LNCAP (cell line): ENCODE data around the gene KCNK6.

Experiments
- TF ChIP-seq, protein P1 (sequence below): fragments of 450-650 bp; IDR thresholded peaks from 2 replicates; pipeline ENCODE4 v1.5.1; 2017; ENCODE audit warnings: mild to moderate bottlenecking

Gene KCNK6

DNA sequence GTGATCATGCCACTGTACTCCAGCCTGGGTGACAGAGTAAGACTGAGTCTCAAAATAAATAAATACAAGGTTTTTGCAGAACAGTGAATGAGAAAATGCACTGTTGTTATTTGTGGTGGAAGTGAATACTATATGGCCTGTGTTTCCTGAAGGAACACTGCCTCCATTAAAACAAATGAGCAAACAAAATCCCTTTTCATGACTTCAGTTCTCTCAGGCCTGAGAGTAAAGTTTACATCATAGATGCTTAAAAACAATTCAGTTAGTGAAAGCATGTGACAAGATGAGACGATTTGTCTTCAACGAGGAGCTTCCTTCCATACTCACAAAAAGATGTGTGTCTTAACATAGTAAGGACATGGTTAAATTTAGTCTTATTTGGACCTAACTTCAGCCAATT, 40.9 kb upstream of the KCNK6 start:
- TF ChIP-seq, protein P1, sequence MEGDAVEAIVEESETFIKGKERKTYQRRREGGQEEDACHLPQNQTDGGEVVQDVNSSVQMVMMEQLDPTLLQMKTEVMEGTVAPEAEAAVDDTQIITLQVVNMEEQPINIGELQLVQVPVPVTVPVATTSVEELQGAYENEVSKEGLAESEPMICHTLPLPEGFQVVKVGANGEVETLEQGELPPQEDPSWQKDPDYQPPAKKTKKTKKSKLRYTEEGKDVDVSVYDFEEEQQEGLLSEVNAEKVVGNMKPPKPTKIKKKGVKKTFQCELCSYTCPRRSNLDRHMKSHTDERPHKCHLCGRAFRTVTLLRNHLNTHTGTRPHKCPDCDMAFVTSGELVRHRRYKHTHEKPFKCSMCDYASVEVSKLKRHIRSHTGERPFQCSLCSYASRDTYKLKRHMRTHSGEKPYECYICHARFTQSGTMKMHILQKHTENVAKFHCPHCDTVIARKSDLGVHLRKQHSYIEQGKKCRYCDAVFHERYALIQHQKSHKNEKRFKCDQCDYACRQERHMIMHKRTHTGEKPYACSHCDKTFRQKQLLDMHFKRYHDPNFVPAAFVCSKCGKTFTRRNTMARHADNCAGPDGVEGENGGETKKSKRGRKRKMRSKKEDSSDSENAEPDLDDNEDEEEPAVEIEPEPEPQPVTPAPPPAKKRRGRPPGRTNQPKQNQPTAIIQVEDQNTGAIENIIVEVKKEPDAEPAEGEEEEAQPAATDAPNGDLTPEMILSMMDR: no peak

DNA sequence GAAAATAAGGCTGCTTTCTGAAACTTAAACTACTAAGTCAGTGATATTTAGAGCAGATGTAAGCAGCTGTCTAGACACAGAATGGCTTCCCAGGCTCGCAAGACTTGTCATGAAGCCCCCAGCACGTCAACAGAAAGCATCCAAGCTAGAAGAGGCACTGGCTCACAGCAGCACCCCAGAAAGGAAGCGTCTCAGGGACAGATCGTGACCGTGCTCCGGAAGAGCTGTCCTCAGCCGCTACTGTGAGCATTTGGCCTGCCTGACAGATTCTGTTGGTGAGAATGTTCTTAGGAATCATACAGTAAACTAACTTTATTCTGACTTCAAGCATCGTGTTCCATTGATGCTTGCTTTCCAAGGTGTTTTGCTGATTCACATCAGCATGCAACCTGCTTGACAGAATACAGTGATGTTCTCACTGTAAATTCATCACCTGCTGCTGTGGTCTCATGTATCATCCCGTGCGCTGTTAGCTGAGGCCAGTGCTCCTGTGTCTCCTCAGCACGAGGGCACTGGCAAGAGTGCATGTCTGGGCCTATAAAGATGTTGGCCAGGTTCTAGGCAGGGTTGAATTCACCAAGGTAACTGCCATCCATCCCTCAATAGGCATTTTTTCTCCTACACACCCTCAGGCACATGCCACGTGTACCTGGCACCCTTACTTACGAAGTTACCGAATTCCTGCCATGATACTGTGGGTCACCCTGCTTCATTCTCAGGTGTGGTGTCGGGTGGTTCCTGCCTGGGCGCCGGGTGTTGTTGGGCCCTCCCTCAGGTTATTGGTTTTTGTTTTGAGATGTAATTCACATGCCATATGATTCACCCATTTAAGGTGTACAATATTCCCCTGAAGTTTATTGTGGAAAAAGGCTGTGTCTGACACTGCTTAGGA, 39.4 kb upstream of the KCNK6 start:
- TF ChIP-seq, protein P1: no peak

DNA sequence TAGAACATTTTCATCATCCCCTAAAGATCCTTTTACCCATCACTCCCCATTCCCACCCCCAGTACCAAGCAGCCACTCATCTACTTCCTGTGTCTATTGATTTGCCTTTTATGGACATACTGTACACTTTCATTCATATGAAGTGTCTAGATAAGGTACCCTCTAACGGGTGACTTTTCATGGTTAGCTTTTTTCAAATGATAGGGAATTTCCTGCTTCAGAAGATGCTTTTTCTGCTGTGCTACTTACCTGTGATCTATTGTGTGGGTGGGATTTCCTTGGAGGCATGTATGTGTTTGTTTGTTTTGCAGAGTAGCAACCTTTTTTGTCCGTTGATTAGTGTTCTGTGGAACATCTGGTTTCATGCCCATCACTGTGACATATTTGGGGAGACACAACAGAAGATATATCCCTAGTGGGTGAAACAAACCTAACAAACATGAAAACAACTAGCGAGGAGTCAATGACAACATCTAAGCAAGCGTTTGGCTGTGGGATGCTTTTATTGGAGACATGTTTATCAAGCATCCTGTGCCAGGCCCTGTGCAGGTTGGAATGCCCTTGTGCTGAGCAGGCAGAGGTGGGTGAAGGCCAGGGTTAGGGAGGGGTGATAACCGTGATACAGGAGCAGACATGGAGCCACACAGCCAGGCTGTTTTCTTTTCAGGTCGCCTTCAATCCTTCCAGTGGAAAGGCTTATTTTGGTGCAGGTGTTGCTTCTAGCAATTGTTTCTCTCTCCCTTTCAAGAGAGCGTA, 37.7 kb upstream of the KCNK6 start:
- TF ChIP-seq, protein P1: no peak

DNA sequence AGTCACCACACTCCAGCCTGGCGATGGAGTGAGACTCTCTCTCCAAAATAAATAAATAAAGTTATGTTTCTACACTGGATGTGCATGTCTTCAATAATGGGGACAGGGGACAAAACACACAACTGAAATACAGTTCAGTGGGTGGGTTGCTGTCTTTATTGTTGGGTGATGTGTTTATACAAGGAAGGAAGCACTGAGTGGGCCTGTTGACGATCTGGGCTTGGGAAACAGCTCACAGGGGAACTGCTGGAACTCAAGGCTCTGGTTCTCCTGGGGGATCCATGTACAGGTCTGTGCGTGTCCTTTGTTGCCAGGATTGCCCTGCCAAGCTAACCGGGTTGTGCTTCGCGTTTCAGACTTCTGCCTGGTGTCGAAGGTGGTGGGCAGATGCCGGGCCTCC, 36.4 kb upstream of the KCNK6 start:
- TF ChIP-seq, protein P1: no peak

DNA sequence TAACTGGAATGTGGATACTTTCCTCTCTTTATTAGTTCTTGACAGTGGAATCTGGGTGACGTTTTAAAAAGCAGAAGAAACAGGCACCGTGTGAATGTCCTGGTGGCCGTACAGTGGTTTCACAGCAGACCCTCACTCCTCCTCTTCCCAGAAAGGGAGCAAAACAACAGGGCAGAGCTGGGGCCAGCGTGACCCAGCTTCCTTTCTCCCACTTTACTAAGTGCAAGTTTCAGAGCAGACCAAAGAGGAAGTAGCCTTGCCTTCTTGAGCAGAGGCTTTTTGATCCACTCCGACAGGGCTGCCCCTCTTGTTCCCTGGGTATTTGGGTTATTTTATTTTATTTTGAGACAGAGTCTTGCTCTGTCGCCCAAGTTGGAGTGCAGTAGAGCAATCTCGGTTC, 35.2 kb upstream of the KCNK6 start:
- TF ChIP-seq, protein P1: no peak

DNA sequence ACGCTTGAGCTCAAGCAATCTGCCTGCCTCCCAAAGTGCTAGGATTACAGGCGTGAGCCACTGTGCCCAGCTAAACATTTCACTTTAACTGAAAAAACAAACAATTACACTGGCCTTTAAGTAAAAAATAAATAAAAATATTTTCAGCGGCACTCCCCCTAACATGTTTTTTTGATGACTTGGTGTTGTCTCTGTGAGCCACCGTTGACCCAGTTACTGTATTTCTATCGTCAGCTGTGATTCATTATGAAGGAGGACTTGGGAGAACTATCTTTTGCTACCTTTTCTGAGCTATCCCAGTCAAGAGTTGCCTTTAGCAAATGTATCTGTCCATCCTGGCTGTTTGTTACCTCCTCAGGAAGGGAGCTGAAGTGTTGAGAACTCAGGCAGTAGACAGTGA, 34.1 kb upstream of the KCNK6 start:
- TF ChIP-seq, protein P1: no peak

DNA sequence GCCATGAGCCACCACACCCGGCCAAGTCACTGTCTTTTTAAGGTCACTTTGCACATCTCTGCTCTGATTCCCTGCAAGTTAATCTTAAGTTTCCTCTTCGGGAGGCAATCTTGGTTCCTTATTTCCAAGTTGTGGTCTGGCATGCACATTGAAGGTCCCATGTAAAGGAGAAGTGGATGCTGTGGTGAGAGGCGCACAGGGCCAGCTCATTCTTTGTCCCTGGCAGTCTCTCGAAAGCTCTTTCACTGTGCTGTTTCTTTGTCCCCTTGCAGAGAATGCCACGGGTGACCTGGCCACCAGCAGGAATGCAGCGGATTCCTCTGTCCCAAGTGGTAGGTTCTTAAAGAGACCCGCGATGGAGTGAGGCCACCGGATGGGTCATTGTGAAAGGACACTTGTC, 32.0 kb upstream of the KCNK6 start:
- TF ChIP-seq, protein P1: no peak
